ENCODE results near the gene HOXC13. TPM values are rescaled to one million over a fixed set of nuclear protein-coding genes. Genes with fewer than 3 reads are reported as not detected.

The HOXC13 gene
- total and polyA plus RNA-seq, 9 of the 15 experiments (the other 6 are each of a cell fraction or from before 2014, with no cell fraction given) = 0.03 to 0.29 (median 0.17) TPM; not detected in 2

DNA sequence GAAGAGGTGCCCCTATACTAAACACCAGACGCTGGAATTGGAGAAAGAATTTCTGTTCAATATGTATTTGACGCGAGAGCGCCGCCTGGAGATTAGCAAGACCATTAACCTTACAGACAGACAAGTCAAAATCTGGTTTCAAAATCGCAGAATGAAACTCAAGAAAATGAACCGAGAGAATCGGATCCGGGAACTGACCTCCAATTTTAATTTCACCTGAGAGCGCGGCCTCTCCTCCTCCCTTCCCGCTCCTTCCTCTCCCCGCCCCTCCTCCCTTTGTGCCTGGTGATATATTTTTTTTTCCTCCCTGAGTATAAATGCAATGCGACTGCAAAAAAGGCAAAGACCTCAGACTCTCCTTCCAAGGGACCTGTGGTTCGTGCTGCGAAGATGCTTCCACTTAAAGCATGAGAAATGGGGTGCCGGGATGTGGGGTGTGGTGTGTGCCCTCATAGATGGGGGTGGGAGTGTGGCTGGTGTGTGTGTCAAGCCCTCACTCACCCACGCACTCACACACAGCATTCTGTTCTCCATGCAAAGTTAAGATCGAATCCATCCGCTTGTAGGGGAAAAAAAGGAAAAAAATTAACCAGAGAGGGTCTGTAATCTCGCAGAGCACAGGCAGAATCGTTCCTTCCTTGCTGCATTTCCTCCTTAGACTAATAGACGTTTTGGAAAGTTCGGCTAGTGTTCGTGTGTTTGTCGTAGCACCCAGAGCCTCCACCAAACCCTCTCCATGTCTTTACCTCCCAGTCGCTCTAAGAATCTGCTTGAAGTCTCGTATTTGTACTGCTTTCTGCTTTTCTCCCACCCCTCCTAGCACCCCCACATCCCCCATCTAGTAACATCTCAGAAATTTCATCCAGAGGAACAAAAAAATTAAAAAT is 50.8 kb downstream of the HOXC13 start (continued):
- TF ChIP-seq, protein P1, sequence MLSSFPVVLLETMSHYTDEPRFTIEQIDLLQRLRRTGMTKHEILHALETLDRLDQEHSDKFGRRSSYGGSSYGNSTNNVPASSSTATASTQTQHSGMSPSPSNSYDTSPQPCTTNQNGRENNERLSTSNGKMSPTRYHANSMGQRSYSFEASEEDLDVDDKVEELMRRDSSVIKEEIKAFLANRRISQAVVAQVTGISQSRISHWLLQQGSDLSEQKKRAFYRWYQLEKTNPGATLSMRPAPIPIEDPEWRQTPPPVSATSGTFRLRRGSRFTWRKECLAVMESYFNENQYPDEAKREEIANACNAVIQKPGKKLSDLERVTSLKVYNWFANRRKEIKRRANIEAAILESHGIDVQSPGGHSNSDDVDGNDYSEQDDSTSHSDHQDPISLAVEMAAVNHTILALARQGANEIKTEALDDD (IDR thresholded peaks at IDR 0.05) = no peak
- TF ChIP-seq ZBTB1 (CRISPR knock-in tag; IDR thresholded peaks at IDR 0.05; ENCODE audit: borderline replicate concordance, low read depth) (no peak), SRF (CRISPR knock-in tag; IDR thresholded peaks at IDR 0.05) (0 out of 4 replicates have a peak, but pooled peaks of 1 of the 2 experiments have one; percentile 11), ZNF354B (CRISPR knock-in tag; IDR thresholded peaks at IDR 0.05) (no peak), FOSL1 (tag; conservative IDR thresholded peaks at IDR 0.05) (no peak; the same call in 1 of the 2 replicates), STAG1 (CRISPR knock-in tag; IDR thresholded peaks at IDR 0.05; ENCODE audit: borderline replicate concordance) (no peak), COPS2 (conservative IDR thresholded peaks at IDR 0.05) (no peak), TAF9B (IDR thresholded peaks at IDR 0.05; ENCODE audit: partially characterized antibody) (no peak), ZNF134 (CRISPR knock-in tag; conservative IDR thresholded peaks at IDR 0.05) (no peak), KDM4B (IDR thresholded peaks at IDR 0.05; ENCODE audit: borderline replicate concordance in 2 of 2, low read depth in 1 of 2) (no peak), ZC3H11A (IDR thresholded peaks at IDR 0.05; ENCODE audit: low read depth, low read length) (no peak), KDM5B (IDR thresholded peaks at IDR 0.05; ENCODE audit: insufficient replicate concordance, low read depth, low read length) (no peak)
- TF ChIP-seq, protein P2, sequence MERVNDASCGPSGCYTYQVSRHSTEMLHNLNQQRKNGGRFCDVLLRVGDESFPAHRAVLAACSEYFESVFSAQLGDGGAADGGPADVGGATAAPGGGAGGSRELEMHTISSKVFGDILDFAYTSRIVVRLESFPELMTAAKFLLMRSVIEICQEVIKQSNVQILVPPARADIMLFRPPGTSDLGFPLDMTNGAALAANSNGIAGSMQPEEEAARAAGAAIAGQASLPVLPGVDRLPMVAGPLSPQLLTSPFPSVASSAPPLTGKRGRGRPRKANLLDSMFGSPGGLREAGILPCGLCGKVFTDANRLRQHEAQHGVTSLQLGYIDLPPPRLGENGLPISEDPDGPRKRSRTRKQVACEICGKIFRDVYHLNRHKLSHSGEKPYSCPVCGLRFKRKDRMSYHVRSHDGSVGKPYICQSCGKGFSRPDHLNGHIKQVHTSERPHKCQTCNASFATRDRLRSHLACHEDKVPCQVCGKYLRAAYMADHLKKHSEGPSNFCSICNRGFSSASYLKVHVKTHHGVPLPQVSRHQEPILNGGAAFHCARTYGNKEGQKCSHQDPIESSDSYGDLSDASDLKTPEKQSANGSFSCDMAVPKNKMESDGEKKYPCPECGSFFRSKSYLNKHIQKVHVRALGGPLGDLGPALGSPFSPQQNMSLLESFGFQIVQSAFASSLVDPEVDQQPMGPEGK (CRISPR knock-in tag; IDR thresholded peaks at IDR 0.05; ENCODE audit: borderline replicate concordance) = no peak
- TF ChIP-seq, protein P3, sequence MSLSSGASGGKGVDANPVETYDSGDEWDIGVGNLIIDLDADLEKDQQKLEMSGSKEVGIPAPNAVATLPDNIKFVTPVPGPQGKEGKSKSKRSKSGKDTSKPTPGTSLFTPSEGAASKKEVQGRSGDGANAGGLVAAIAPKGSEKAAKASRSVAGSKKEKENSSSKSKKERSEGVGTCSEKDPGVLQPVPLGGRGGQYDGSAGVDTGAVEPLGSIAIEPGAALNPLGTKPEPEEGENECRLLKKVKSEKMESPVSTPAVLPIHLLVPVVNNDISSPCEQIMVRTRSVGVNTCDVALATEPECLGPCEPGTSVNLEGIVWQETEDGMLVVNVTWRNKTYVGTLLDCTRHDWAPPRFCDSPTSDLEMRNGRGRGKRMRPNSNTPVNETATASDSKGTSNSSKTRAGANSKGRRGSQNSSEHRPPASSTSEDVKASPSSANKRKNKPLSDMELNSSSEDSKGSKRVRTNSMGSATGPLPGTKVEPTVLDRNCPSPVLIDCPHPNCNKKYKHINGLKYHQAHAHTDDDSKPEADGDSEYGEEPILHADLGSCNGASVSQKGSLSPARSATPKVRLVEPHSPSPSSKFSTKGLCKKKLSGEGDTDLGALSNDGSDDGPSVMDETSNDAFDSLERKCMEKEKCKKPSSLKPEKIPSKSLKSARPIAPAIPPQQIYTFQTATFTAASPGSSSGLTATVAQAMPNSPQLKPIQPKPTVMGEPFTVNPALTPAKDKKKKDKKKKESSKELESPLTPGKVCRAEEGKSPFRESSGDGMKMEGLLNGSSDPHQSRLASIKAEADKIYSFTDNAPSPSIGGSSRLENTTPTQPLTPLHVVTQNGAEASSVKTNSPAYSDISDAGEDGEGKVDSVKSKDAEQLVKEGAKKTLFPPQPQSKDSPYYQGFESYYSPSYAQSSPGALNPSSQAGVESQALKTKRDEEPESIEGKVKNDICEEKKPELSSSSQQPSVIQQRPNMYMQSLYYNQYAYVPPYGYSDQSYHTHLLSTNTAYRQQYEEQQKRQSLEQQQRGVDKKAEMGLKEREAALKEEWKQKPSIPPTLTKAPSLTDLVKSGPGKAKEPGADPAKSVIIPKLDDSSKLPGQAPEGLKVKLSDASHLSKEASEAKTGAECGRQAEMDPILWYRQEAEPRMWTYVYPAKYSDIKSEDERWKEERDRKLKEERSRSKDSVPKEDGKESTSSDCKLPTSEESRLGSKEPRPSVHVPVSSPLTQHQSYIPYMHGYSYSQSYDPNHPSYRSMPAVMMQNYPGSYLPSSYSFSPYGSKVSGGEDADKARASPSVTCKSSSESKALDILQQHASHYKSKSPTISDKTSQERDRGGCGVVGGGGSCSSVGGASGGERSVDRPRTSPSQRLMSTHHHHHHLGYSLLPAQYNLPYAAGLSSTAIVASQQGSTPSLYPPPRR (CRISPR knock-in tag; IDR thresholded peaks at IDR 0.05; ENCODE audit: borderline replicate concordance) = no peak
- TF ChIP-seq, protein P4, sequence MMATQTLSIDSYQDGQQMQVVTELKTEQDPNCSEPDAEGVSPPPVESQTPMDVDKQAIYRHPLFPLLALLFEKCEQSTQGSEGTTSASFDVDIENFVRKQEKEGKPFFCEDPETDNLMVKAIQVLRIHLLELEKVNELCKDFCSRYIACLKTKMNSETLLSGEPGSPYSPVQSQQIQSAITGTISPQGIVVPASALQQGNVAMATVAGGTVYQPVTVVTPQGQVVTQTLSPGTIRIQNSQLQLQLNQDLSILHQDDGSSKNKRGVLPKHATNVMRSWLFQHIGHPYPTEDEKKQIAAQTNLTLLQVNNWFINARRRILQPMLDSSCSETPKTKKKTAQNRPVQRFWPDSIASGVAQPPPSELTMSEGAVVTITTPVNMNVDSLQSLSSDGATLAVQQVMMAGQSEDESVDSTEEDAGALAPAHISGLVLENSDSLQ (IDR thresholded peaks at IDR 0.05) = peak; percentile 27; the same call in 1 of the 2 replicates

Measured in K562 (cell line).